RCC 7860 (cell line): ENCODE results near the gene DOCK10.

ENCODE experiments used
- DNase-seq: peaks from one replicate; pipeline ENCODE4 v3.0.0-alpha.2; 2015; ENCODE audit warnings: low spot score
- FAIRE-seq: peaks from 2 replicates; lab custom pipeline; 2012; peaks lifted over from hg19 to GRCh38; lab: Jason Lieb, UNC

Gene DOCK10

DNA sequence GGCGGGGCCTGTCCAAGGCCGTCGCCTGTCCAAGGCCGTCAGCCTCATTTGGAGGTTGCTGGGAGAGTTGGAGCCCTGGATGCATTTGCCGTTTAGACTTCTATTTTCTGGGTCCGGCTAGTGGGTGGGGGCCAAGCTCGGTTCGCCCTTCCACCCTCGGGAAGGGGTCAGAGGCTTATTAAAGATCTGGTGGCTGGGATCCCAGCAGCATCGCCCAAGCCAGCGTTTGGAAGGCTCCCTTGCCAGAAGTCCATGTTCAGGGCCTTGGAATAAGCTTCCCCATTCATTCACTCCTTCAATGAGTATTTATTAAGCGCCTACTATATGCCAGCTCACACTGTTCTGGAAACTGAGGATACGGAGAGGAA lies 516 bp upstream of the DOCK10 start:
- no peak for FAIRE-seq
- no peak for DNase-seq

DNA sequence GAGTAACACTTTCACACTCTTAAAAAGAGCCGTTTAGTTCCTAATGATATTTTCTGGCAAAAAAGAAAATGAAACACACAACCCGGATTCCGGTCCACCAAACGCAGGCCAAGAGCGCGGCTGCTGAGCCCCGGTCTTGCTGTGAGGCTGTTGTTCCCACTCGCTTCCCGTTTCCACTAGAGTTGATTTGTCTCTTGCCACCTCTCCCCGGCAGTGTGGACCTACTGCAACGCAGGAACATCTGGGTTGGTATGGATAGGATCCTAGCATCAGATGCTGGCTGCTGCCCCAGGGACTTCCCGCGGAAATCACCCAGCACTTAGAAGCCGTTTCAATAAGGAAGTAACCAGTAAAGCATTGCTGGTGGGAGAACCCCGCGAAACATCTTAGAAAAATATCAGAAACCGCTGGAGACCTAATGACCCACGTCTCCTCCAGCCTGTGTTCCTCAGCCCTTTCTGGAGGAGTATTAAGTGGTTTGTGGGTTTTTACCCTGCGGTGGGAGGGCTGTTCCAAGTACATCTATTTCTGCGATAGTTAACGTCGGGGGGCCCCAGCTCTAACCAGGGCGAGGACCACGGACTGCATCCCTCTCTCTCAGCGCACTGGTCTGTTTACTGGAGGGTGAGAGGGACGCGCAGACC lies 939 bp downstream of the DOCK10 start:
- peak; percentile 53 for FAIRE-seq

DNA sequence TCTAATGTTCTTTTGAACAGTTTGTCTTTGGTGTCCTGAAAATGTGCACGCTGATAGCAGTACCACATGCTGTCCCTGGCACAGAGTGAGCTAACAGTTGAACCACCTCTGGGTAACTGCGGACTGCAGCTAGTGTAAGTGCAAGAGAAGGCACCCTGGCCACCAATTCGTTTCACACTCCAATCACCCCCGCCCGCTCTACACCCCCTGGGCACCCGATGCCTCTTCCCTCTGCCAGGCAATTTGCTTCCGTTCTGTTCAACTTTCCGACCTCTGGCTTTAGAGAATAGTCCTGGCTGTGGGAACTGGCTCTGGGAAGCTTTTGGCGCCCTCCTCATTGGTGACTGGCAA lies 1.4 kb downstream of the DOCK10 start:
- FAIRE-seq (no peak), DNase-seq (no peak)

More for the DNA sequence above, 939 bp downstream of the DOCK10 start:
- DNase-seq: peak; percentile 50

DNA sequence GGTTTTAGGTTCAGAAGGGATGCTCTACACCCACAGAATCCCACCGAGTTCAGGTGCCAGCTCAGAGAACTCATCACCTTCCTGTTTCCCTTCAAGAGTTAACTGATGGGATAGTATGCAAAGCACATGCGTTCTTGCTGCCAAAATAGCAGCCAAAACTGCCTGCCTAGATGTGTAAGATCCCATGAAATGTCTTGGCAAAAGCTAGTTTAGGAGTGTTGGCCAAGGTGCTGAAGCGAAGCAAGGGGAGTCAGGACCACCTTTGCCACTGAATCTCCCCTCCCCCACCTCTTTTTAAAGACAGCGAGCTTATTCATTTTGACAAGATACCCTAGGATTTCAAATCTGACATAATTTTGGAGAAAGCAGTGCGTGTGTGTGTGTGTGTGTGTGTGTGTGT lies 2.1 kb downstream of the DOCK10 start:
- FAIRE-seq (no peak), DNase-seq (no peak)

DNA sequence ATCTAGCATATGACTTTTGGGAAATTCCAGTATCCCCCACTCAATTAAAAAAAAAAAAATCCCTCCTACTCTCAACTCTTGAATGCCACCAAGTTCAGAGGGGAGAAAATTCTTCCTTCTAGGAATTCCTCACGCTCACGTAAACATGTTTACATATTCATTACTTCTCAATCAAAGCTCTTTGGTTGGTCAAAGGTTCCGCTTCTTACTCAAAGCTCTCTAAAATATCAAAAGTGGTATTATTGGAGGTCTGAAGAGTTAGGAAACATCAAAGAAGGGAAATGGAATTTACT lies 4.1 kb downstream of the DOCK10 start:
- DNase-seq (no peak), FAIRE-seq (no peak)

GRCh38 chr2:225037415-225038230 lies 4.6 kb downstream of the DOCK10 start:
- no peak for DNase-seq
- no peak for FAIRE-seq

- FAIRE-seq (no peak), DNase-seq (no peak)
Measured at GRCh38 chr2:225036431-225036830, 5.8 kb downstream of the DOCK10 start.

- no peak for FAIRE-seq
- DNase-seq: no peak
Measured at GRCh38 chr2:225033440-225034318, 8.6 kb downstream of the DOCK10 start.

DNA sequence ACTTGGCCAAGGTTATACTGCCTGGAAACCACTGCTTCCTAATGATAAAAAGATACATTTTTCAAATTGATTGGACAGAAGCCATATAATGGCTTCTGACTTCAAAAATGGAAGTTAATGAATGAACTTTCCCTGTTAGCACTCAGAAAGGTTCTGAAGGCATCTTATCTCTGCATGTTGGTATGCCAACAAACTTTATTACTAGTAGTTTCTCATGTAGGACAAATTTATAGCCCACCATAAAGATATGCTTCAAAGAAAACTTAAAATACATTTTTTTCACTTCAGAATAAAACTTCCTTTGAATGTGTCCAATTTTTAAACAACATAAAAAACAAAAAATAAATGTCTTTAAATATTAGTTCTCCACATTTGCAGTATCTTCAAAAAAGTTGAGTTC lies 10.0 kb downstream of the DOCK10 start:
- FAIRE-seq: no peak
- DNase-seq: no peak

GRCh38 chr2:225031599-225031998 lies 10.7 kb downstream of the DOCK10 start:
- FAIRE-seq (no peak), DNase-seq (no peak)

GRCh38 chr2:225030893-225031292 lies 11.4 kb downstream of the DOCK10 start:
- FAIRE-seq: no peak

GRCh38 chr2:225030203-225030602 lies 12.1 kb downstream of the DOCK10 start:
- DNase-seq (no peak), FAIRE-seq (no peak)

More at GRCh38 chr2:225030893-225031292, 11.4 kb downstream of the DOCK10 start:
- no peak for DNase-seq

- no peak for FAIRE-seq
Measured at GRCh38 chr2:225028572-225028971, 13.7 kb downstream of the DOCK10 start.

GRCh38 chr2:225027061-225027762 lies 15.1 kb downstream of the DOCK10 start:
- DNase-seq: peak; percentile 22
- no peak for FAIRE-seq

More at GRCh38 chr2:225028572-225028971, 13.7 kb downstream of the DOCK10 start:
- DNase-seq: no peak

DNA sequence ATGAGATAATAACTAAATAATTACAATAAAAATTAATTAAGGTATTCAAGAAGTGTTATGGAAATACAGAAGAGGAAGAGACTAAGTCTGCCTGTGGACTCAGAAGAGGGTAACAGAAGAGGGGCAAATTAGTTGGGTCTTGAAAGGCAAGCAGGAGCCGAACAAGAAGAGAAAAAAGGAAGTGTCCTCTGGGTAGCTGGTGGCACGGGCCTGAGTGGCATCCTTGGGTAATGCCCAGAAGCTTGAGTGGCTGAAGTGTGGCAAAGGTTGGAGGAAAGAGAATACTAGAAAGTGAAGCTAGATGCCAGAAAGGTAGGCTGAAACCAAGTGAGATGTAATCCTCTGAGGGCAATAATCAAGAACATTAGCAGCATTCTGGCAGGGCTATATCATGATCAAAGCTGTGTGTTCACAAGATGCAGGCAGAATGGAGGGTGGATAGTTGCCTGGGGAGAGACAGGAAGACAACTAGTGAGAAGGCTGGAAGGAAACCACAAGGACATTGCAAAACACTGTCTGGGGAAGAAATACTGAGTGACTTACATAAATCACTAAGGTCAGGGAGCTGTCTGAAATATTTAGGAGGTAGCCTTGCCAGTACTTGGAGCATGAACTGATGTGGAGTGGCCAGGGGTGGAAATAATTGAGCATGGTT lies 16.2 kb downstream of the DOCK10 start:
- DNase-seq: peak; percentile 66
- peak; percentile 74 for FAIRE-seq

- no peak for DNase-seq
- FAIRE-seq: no peak
Measured at GRCh38 chr2:225022188-225022587, 20.1 kb downstream of the DOCK10 start.

DNA sequence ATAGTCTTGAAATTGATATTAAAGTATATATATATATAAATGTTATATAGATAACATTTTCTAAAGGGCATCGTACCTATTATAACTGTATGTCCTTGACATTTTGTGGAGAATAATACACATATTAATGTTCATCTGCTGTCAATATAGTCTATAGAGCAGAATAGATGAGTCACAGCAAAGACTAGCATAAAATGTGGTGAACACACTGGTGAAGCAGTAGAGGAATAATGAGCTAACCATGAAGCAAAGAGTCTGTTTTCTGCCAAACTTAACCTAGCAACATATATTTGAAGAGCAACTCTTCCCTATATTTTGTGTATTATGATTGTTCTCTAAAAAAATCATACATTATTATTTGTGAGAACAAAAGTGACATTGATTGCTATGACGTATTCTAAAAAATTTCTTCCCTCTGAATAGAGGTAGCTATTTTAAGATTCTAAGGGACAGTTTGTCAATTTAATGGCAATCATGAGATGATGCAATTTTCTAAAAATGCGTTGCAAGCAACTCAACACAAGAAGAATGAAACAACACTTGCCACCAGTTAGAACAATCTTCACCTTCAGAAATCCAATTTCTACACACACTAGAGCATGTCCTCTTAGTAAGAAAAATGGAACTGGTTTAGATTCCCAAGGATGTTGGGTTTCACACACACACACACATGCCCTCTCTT lies 22.0 kb downstream of the DOCK10 start:
- no peak for DNase-seq
- peak; percentile 51 for FAIRE-seq

GRCh38 chr2:225019105-225019504 lies 23.2 kb downstream of the DOCK10 start:
- no peak for FAIRE-seq
- no peak for DNase-seq

GRCh38 chr2:225017713-225018112 lies 24.6 kb downstream of the DOCK10 start:
- FAIRE-seq (peak; percentile 74), DNase-seq (no peak)

DNA sequence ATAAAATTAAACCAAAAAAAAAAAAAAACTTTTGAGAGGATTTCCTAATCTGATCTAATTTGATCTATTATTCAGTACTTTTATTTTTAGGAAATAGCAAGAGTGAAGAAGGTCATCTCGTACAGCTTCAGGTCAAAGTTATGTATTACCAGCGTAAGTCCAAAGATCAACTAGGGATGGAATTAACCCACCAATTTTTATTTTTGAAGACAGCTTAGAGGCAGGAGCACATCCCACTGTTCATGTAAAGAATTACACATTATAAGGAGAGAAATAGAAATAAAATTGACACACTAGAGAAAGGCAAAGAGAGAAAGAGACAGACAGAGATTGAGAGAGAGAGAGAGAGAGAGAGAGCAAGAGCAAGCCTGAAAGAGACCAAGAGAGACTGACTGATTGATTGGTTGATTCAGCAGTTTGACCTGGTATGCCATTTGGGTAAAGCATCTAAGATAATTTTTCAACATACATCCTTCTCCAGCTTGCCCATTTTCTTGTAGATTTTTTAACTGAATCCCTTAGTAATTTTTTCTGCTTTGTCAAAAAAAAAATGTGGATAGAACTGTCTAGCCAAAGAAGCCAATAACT lies 25.1 kb downstream of the DOCK10 start:
- FAIRE-seq: no peak
- DNase-seq: no peak
